Measurements from ENCODE around the gene RNF181. TPM values are rescaled to one million over a fixed set of nuclear protein-coding genes. Genes with fewer than 3 reads are reported as not detected.

The RNF181 gene
- total and polyA plus RNA-seq, 4 donors: 90.2 to 296 (median 185) TPM

- Histone ChIP-seq H3K27ac (ENCODE audit: low read depth in 1 of 2, low read length in 1 of 2) (peak overlapping the region in 1 of 2 donors; percentile 96), H3K9ac (ENCODE audit: insufficient read depth in 1 of 2, low read length in 2 of 2) (no peak overlapping the region), H3K36me3 (ENCODE audit: control insufficient read depth in 4 of 4, insufficient read depth in 4 of 4, low read length in 4 of 4) (peaks cover 0 to 7% (median 0%) of the 10 kb centered on the region in 4 donors), H3K27me3 (ENCODE audit: control insufficient read depth in 3 of 3, insufficient read depth in 3 of 3, low read length in 2 of 3) (no peaks in the 10 kb centered on the region), H3K4me1 (ENCODE audit: control insufficient read depth in 5 of 5, insufficient read depth in 5 of 5, low read length in 5 of 5) (peaks cover under 1 to 54% (median 25%) of the 10 kb centered on the region in 5 donors), H3K4me3 (no peak overlapping the region), H3K9me3 (ENCODE audit: control insufficient read depth in 4 of 4, insufficient read depth in 3 of 4, low read length in 3 of 4) (no peaks in the 10 kb centered on the region)
- DNase-seq (no peak), ATAC-seq (ENCODE audit: insufficient read depth, low FRiP score) (no peak)
- 64 to 77% methylated on average over 3 of the region's 3 CpGs for WGBS, 2 donors
- TF ChIP-seq, protein P1, sequence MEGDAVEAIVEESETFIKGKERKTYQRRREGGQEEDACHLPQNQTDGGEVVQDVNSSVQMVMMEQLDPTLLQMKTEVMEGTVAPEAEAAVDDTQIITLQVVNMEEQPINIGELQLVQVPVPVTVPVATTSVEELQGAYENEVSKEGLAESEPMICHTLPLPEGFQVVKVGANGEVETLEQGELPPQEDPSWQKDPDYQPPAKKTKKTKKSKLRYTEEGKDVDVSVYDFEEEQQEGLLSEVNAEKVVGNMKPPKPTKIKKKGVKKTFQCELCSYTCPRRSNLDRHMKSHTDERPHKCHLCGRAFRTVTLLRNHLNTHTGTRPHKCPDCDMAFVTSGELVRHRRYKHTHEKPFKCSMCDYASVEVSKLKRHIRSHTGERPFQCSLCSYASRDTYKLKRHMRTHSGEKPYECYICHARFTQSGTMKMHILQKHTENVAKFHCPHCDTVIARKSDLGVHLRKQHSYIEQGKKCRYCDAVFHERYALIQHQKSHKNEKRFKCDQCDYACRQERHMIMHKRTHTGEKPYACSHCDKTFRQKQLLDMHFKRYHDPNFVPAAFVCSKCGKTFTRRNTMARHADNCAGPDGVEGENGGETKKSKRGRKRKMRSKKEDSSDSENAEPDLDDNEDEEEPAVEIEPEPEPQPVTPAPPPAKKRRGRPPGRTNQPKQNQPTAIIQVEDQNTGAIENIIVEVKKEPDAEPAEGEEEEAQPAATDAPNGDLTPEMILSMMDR (IDR thresholded peaks at IDR 0.05; ENCODE audit: control extremely low read depth, extremely low read depth): no peak
These were observed 15.3 kb upstream of the RNF181 start for GRCh38 chr2:85580206-85580605.

GRCh38 chr2:85582492-85582891 lies 13.1 kb upstream of the RNF181 start:
- ATAC-seq (ENCODE audit: insufficient read depth, low FRiP score) (no peak), DNase-seq (no peak)
- Histone ChIP-seq H3K9me3 (ENCODE audit: control insufficient read depth in 4 of 4, insufficient read depth in 3 of 4, low read length in 3 of 4) (no peaks in the 10 kb centered on the region), H3K27me3 (ENCODE audit: control insufficient read depth in 3 of 3, insufficient read depth in 3 of 3, low read length in 2 of 3) (no peaks in the 10 kb centered on the region), H3K27ac (ENCODE audit: low read depth in 1 of 2, low read length in 1 of 2) (peak overlapping the region in 1 of 2 donors; percentile 32), H3K4me1 (ENCODE audit: control insufficient read depth in 5 of 5, insufficient read depth in 5 of 5, low read length in 5 of 5) (peaks cover 10 to 51% (median 35%) of the 10 kb centered on the region in 5 donors), H3K9ac (ENCODE audit: insufficient read depth in 1 of 2, low read length in 2 of 2) (no peak overlapping the region), H3K4me3 (no peak overlapping the region), H3K36me3 (ENCODE audit: control insufficient read depth in 4 of 4, insufficient read depth in 4 of 4, low read length in 4 of 4) (peaks cover 0 to 7% (median 0%) of the 10 kb centered on the region in 4 donors)
- 25 to 55% methylated on average over 1 of the region's 1 CpG for WGBS, 2 donors
- TF ChIP-seq, protein P1 (IDR thresholded peaks at IDR 0.05; ENCODE audit: control extremely low read depth, extremely low read depth): no peak

DNA sequence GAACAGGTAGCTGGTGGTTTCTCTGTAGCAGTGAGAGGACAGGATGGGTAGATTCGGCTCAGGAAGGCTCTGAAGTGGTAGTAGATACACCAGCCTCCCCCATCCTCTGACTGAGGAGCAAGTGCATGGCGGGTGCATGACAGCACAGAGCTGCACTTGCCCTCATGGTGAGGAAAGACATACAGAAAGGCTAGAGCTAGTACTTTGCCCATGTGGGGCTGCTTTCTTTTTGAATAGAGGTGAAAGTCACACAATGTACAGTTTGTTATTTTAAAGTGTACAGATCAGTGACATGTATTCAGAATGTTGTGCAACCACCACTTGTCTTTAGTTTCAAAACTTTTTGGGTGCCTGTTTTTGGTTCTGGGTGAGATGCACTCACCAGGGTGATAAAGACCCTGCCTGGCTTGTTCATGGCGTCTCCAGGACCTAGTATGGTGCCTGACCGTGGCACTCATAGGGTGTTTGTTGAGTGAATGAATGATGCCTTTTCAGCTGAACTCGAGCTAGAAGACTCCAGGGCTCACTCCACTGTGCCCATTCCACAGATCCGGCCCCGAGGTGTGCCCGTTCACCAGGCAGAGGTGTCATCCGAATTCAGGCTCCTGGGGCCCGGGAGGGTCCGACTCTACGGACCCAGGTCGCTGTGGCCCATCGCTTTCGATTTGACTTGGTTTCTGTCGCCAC lies 11.7 kb upstream of the RNF181 start:
- H3K27ac ChIP-seq (ENCODE audit: low read depth in 1 of 2, low read length in 1 of 2): peak overlapping the region; percentile 83 to 95
- peak overlapping the region; percentile 26 to 48 for H3K9ac ChIP-seq (ENCODE audit: insufficient read depth in 1 of 2, low read length in 2 of 2)
- peaks cover 10 to 46% (median 37%) of the 10 kb centered on the region in 5 donors for H3K4me1 ChIP-seq (ENCODE audit: control insufficient read depth in 5 of 5, insufficient read depth in 5 of 5, low read length in 5 of 5)
- 27 to 33% methylated on average over 14 to 16 of the region's 16 CpGs for WGBS, 2 donors
- H3K36me3 ChIP-seq (ENCODE audit: control insufficient read depth in 4 of 4, insufficient read depth in 4 of 4, low read length in 4 of 4): peaks cover 0 to 7% (median 0%) of the 10 kb centered on the region in 4 donors
- H3K4me3 ChIP-seq: no peak overlapping the region
- no peaks in the 10 kb centered on the region for H3K27me3 ChIP-seq (ENCODE audit: control insufficient read depth in 3 of 3, insufficient read depth in 3 of 3, low read length in 2 of 3)
- DNase-seq (no peak), ATAC-seq (ENCODE audit: insufficient read depth, low FRiP score) (no peak)
- no peaks in the 10 kb centered on the region for H3K9me3 ChIP-seq (ENCODE audit: control insufficient read depth in 4 of 4, insufficient read depth in 3 of 4, low read length in 3 of 4)
- TF ChIP-seq, protein P1 (IDR thresholded peaks at IDR 0.05; ENCODE audit: control extremely low read depth, extremely low read depth): no peak
